CD4-positive, CD25-positive, alpha-beta regulatory T cell (primary cell): ENCODE results near the gene ZNF502. TPM values are rescaled to one million over a fixed set of nuclear protein-coding genes. Genes with fewer than 3 reads are reported as not detected.
A peak's percentile ranks its signal among the peaks of the same experiment; 100 is the strongest.

Source experiments
- ATAC-seq, 2 donors: fragments of 150-1000 bp; cut with Tn5 transposase; one replicate each; pipeline ENCODE4 v1.10.0; 2021; ENCODE audit warnings: low read depth in 2 of 2, moderate number of reproducible peaks in 2 of 2, moderate library complexity in 1 of 2
- DNase-seq, 3 donors: peaks; one replicate each; pipeline versions ENCODE4 v3.0.0 to v3.0.0-alpha.2; 2012 to 2022; ENCODE audit warnings: mixed read lengths in 1 of 3
- H3K27ac ChIP-seq: one replicate; pipeline ENCODE4 v1.7.0; 2013; ENCODE audit warnings: mild to moderate bottlenecking, low read length; ENCODE audit not compliant: insufficient read depth, poor library complexity, severe bottlenecking
- H3K27me3 ChIP-seq: one replicate; pipeline ENCODE4 v1.7.0; 2013; ENCODE audit warnings: low read length; ENCODE audit not compliant: control insufficient read depth, insufficient read depth
- H3K36me3 ChIP-seq: one replicate; pipeline ENCODE4 v1.7.0; 2013; ENCODE audit warnings: mild to moderate bottlenecking, low read length, moderate library complexity; ENCODE audit not compliant: control insufficient read depth, insufficient read depth
- H3K4me1 ChIP-seq: 2 replicates; pipeline ENCODE4 v1.7.0; 2013; ENCODE audit warnings: mild to moderate bottlenecking, low read length; ENCODE audit not compliant: insufficient read depth, control insufficient read depth, poor library complexity, severe bottlenecking
- H3K4me3 ChIP-seq: one replicate; pipeline ENCODE4 v1.7.0; 2013; ENCODE audit warnings: low read depth, mild to moderate bottlenecking, low read length, moderate library complexity
- H3K9me3 ChIP-seq, 2 experiments: 1 replicate in 1 of 2; 2 replicates in 1 of 2; pipeline ENCODE4 v1.7.0; 2013; ENCODE audit warnings: low read length in 2 of 2, mild to moderate bottlenecking in 1 of 2, moderate library complexity in 1 of 2; ENCODE audit not compliant: control insufficient read depth in 2 of 2
- H3K27ac Mint-ChIP-seq, 3 donors: one replicate each; pipeline ENCODE4 v1.8.0; 2020 to 2022; ENCODE audit warnings: mild to moderate bottlenecking in 3 of 3, mixed read lengths in 3 of 3, moderate library complexity in 2 of 3
- H3K27me3 Mint-ChIP-seq: one replicate; pipeline ENCODE4 v1.8.0; 2022; ENCODE audit warnings: mild to moderate bottlenecking, mixed read lengths
- H3K36me3 Mint-ChIP-seq: one replicate; pipeline ENCODE4 v1.8.0; 2020; ENCODE audit warnings: mixed read lengths
- H3K4me1 Mint-ChIP-seq, 4 donors: one replicate each; pipeline ENCODE4 v1.8.0; 2020 to 2022; ENCODE audit warnings: mixed read lengths in 4 of 4, mild to moderate bottlenecking in 1 of 4
- H3K4me3 Mint-ChIP-seq, 4 donors: one replicate each; pipeline ENCODE4 v1.8.0; 2020 to 2022; ENCODE audit warnings: mild to moderate bottlenecking in 4 of 4, mixed read lengths in 4 of 4, moderate library complexity in 3 of 4
- H3K9me3 Mint-ChIP-seq, 7 donors: one replicate each; pipeline ENCODE4 v1.8.0; 2020 to 2022; ENCODE audit warnings: mixed read lengths in 7 of 7, mild to moderate bottlenecking in 3 of 7, moderate library complexity in 2 of 7
- polyA plus RNA-seq, 4 donors: library from polyadenylated mRNA; unstranded; fragments of 300-500 nt; fragmentation: Illumina TruSeq; gene quantifications; one replicate each; pipeline ENCODE4 v1.2.3, GENCODE V29; 2021
- total RNA-seq: library from RNA; stranded (reverse); gene quantifications from one replicate; pipeline ENCODE4 v1.2.3, GENCODE V29; 2022

The ZNF502 gene
- total and polyA plus RNA-seq, 5 donors from 2014 or later, result 0.94 to 4.2 (median 1.3) TPM

DNA sequence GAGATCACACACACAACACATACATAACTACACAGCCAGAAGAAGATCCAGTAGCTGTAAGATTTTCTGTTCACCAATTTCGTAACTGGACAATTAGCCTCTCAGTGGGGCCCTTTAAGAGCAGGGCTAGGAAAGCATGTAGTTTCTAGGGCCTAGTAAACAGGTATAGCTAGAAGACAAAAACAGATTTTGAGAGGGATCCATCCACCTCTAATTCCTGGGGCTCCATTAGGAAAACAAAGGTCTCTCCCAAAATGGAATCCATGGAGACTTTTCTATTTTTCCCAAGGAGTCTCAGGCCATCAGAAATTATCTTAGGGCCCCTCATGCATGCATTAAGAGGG is 59.6 kb downstream of the ZNF502 start:
- H3K27ac ChIP-seq, result no peak overlapping the region
- peaks cover 9 to 13% of the 10 kb centered on the region in 2 experiments for H3K9me3 ChIP-seq

More for the DNA sequence above, 59.6 kb downstream of the ZNF502 start:
- H3K4me1 Mint-ChIP-seq, result peaks cover 0 to 2% (median 0%) of the 10 kb centered on the region in 4 donors
- peaks cover 19% of the 10 kb centered on the region for H3K36me3 Mint-ChIP-seq
- H3K4me3 ChIP-seq, result no peak overlapping the region
- no peaks in the 10 kb centered on the region for H3K36me3 ChIP-seq
- H3K4me1 ChIP-seq, result no peaks in the 10 kb centered on the region
- no peaks in the 10 kb centered on the region for H3K27me3 ChIP-seq
- ATAC-seq (no peak), DNase-seq (no peak)
- peak overlapping the region in 1 of 3 donors; percentile 16 for H3K27ac Mint-ChIP-seq
- no peak overlapping the region for H3K4me3 Mint-ChIP-seq
- H3K27me3 Mint-ChIP-seq, result no peaks in the 10 kb centered on the region
- peaks cover 0 to 23% (median 4%) of the 10 kb centered on the region in 7 donors for H3K9me3 Mint-ChIP-seq

Other genes starting within 250 kb of the ZNF502 start
- 14.5 TPM for gene ZNF445, start 235.0 kb upstream of the ZNF502 start, total RNA-seq
- gene ZNF445, start 235.0 kb upstream of the ZNF502 start, polyA plus RNA-seq, result 1 to 10 TPM in 3 of 4 donors, under 1 TPM in 1; 0.79 to 3.9 (median 3.3) TPM
- gene ZKSCAN7, start 157.5 kb upstream of the ZNF502 start, total RNA-seq, result 1.2 TPM
- 1 to 10 TPM; 1.6 to 3.0 (median 1.9) TPM for gene ZKSCAN7, start 157.5 kb upstream of the ZNF502 start, polyA plus RNA-seq
- not detected for gene ZNF660, start 127.7 kb upstream of the ZNF502 start, total RNA-seq
- under 1 TPM in 1 of 4 donors, not detected in 3; 0.83 TPM for gene ZNF660, start 127.7 kb upstream of the ZNF502 start, polyA plus RNA-seq
- gene ZNF197, start 87.6 kb upstream of the ZNF502 start, total RNA-seq, result 6.6 TPM
- gene ZNF197, start 87.6 kb upstream of the ZNF502 start, polyA plus RNA-seq, result 1 to 10 TPM; 3.7 to 4.9 (median 4.3) TPM
- 0.96 TPM for gene ZNF35, start 63.9 kb upstream of the ZNF502 start, total RNA-seq
- 1 to 10 TPM in 1 of 4 donors, under 1 TPM in 2, not detected in 1; 0.52 to 1.2 (median 0.87) TPM for gene ZNF35, start 63.9 kb upstream of the ZNF502 start, polyA plus RNA-seq
- gene ZNF501, start 17.0 kb downstream of the ZNF502 start, total RNA-seq, result 0.67 TPM
- gene ZNF501, start 17.0 kb downstream of the ZNF502 start, polyA plus RNA-seq, result 1 to 10 TPM; 1.8 to 2.9 (median 2.5) TPM
- 31.3 TPM for gene KIAA1143, start 49.0 kb downstream of the ZNF502 start, total RNA-seq
- gene KIAA1143, start 49.0 kb downstream of the ZNF502 start, polyA plus RNA-seq, result 10 to 100 TPM; 22.8 to 30.9 (median 27.9) TPM
- 1.1 TPM for gene KIF15, start 49.1 kb downstream of the ZNF502 start, total RNA-seq
- gene KIF15, start 49.1 kb downstream of the ZNF502 start, polyA plus RNA-seq, result under 1 TPM; 0.27 to 0.90 (median 0.55) TPM
- 15.2 TPM for gene TMEM42, start 149.3 kb downstream of the ZNF502 start, total RNA-seq
- 10 to 100 TPM; 39.5 to 54.4 (median 44.9) TPM for gene TMEM42, start 149.3 kb downstream of the ZNF502 start, polyA plus RNA-seq
- gene TGM4, start 161.9 kb downstream of the ZNF502 start, total RNA-seq, result not detected
- gene TGM4, start 161.9 kb downstream of the ZNF502 start, polyA plus RNA-seq, result under 1 TPM in 3 of 4 donors, not detected in 1; 0.06 to 0.14 (median 0.07) TPM